ENCODE results near the gene PER3.

DNA sequence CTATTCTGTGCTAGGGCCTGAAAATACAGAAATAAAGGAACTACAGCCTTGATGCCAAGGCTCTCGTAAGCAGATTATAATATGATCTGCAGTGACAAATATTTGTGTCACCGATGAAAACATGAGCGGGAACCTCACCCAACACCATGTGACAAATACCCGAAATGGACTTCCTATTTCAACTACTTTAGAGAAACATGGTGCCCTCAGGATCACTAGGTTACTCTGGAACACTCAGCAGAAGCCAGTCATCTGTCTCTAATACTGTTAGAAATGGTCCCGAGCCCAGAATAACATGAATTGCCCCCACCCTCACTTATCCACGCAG lies 13.5 kb upstream of the PER3 start:
- TF ChIP-seq, protein P1, sequence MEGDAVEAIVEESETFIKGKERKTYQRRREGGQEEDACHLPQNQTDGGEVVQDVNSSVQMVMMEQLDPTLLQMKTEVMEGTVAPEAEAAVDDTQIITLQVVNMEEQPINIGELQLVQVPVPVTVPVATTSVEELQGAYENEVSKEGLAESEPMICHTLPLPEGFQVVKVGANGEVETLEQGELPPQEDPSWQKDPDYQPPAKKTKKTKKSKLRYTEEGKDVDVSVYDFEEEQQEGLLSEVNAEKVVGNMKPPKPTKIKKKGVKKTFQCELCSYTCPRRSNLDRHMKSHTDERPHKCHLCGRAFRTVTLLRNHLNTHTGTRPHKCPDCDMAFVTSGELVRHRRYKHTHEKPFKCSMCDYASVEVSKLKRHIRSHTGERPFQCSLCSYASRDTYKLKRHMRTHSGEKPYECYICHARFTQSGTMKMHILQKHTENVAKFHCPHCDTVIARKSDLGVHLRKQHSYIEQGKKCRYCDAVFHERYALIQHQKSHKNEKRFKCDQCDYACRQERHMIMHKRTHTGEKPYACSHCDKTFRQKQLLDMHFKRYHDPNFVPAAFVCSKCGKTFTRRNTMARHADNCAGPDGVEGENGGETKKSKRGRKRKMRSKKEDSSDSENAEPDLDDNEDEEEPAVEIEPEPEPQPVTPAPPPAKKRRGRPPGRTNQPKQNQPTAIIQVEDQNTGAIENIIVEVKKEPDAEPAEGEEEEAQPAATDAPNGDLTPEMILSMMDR (IDR thresholded peaks at IDR 0.05) = no peak
- TF ChIP-seq POLR2AphosphoS5 (IDR thresholded peaks at IDR 0.05) (no peak), POLR2A (IDR thresholded peaks at IDR 0.05) (no peak)
